ENCODE results near the gene RGS9. TPM values are rescaled to one million over a fixed set of nuclear protein-coding genes. Genes with fewer than 3 reads are reported as not detected.
"Not testable (repeated sequence)": the region's sequence is repeated elsewhere in the genome, so short reads cannot be mapped to it uniquely, and the experiment has no call there.

The RGS9 gene
- total RNA-seq, 1 experiment from 2014 or later: 1.8 TPM

- TF ChIP-seq CTCF (conservative IDR thresholded peaks at IDR 0.05; ENCODE audit: low read depth, low read length) (no peak), EZH2 (IDR thresholded peaks at IDR 0.05; ENCODE audit: borderline replicate concordance, low read depth, low read length, poor library complexity, severe bottlenecking) (no peak)
- CTCF ChIA-PET: no interaction called here
- POLR2A ChIA-PET (ENCODE audit: low non-redundant PET): no interaction called here
- Histone ChIP-seq H3K9me3 (ENCODE audit: low read depth, low read length, poor library complexity, severe bottlenecking) (no peaks in the 10 kb centered on the region), H3K36me3 (ENCODE audit: insufficient read depth, low read length, poor library complexity, severe bottlenecking) (no peaks in the 10 kb centered on the region), H3K27me3 (replicated peaks; ENCODE audit: insufficient read depth, low read depth, low read length, poor library complexity) (peaks cover 20% of the 10 kb centered on the region), H3K27ac (ENCODE audit: low read depth, low read length, poor library complexity, severe bottlenecking) (no peak overlapping the region), H3K4me3 (ENCODE audit: low read depth, low read length, poor library complexity, severe bottlenecking) (no peak overlapping the region), H3K4me1 (ENCODE audit: insufficient read depth, low read length, poor library complexity, severe bottlenecking) (no peaks in the 10 kb centered on the region)
- intact Hi-C loops (cut with micrococcal nuclease; ENCODE audit: unreplicated experiment): no loop called here
- DNase-seq (ENCODE audit: low spot score): no peak
- no TSS peak for BruUV-seq (replicated peaks)
These were observed 43.2 kb upstream of the RGS9 start for GRCh38 chr17:65093930-65094329.

GRCh38 chr17:65095465-65095864 is 41.7 kb upstream of the RGS9 start:
- DNase-seq (ENCODE audit: low spot score): no peak
- no peaks in the 10 kb centered on the region for H3K4me1 ChIP-seq (ENCODE audit: insufficient read depth, low read length, poor library complexity, severe bottlenecking)
- TF ChIP-seq EZH2 (IDR thresholded peaks at IDR 0.05; ENCODE audit: borderline replicate concordance, low read depth, low read length, poor library complexity, severe bottlenecking): no peak
- TF ChIP-seq CTCF (conservative IDR thresholded peaks at IDR 0.05; ENCODE audit: low read depth, low read length): no peak
- peaks cover 13% of the 10 kb centered on the region for H3K27me3 ChIP-seq (replicated peaks; ENCODE audit: insufficient read depth, low read depth, low read length, poor library complexity)
- intact Hi-C loops (cut with micrococcal nuclease; ENCODE audit: unreplicated experiment): no loop called here
- no peaks in the 10 kb centered on the region for H3K36me3 ChIP-seq (ENCODE audit: insufficient read depth, low read length, poor library complexity, severe bottlenecking)
- H3K9me3 ChIP-seq (ENCODE audit: low read depth, low read length, poor library complexity, severe bottlenecking): no peaks in the 10 kb centered on the region
- ChIA-PET CTCF (no interaction called here), POLR2A (ENCODE audit: low non-redundant PET) (no interaction called here)
- no TSS peak for BruUV-seq (replicated peaks)
- no peak overlapping the region for H3K27ac ChIP-seq (ENCODE audit: low read depth, low read length, poor library complexity, severe bottlenecking)
- no peak overlapping the region for H3K4me3 ChIP-seq (ENCODE audit: low read depth, low read length, poor library complexity, severe bottlenecking)

GRCh38 chr17:65096382-65096781 is 40.8 kb upstream of the RGS9 start:
- POLR2A ChIA-PET (ENCODE audit: low non-redundant PET); DNase-seq (ENCODE audit: low spot score); CTCF ChIA-PET; BruUV-seq (replicated peaks); H3K9me3 ChIP-seq (ENCODE audit: low read depth, low read length, poor library complexity, severe bottlenecking); H3K4me1 ChIP-seq (ENCODE audit: insufficient read depth, low read length, poor library complexity, severe bottlenecking); H3K4me3 ChIP-seq (ENCODE audit: low read depth, low read length, poor library complexity, severe bottlenecking); H3K27me3 ChIP-seq (replicated peaks; ENCODE audit: insufficient read depth, low read depth, low read length, poor library complexity); intact Hi-C loops (cut with micrococcal nuclease; ENCODE audit: unreplicated experiment); H3K36me3 ChIP-seq (ENCODE audit: insufficient read depth, low read length, poor library complexity, severe bottlenecking); H3K27ac ChIP-seq (ENCODE audit: low read depth, low read length, poor library complexity, severe bottlenecking): not testable (repeated sequence)

- Histone ChIP-seq H3K4me3 (ENCODE audit: low read depth, low read length, poor library complexity, severe bottlenecking) (no peak overlapping the region), H3K36me3 (ENCODE audit: insufficient read depth, low read length, poor library complexity, severe bottlenecking) (no peaks in the 10 kb centered on the region), H3K27ac (ENCODE audit: low read depth, low read length, poor library complexity, severe bottlenecking) (no peak overlapping the region), H3K4me1 (ENCODE audit: insufficient read depth, low read length, poor library complexity, severe bottlenecking) (no peaks in the 10 kb centered on the region), H3K27me3 (replicated peaks; ENCODE audit: insufficient read depth, low read depth, low read length, poor library complexity) (no peaks in the 10 kb centered on the region), H3K9me3 (ENCODE audit: low read depth, low read length, poor library complexity, severe bottlenecking) (no peaks in the 10 kb centered on the region)
- ChIA-PET POLR2A (ENCODE audit: low non-redundant PET) (no interaction called here), CTCF (interaction anchor here (0.7 kb wide), 1 partner anchor 23 kb away, joined by 7 read pairs; no protein-coding TSS in a partner anchor)
- DNase-seq (ENCODE audit: low spot score): no peak
- TF ChIP-seq CTCF (conservative IDR thresholded peaks at IDR 0.05; ENCODE audit: low read depth, low read length) (no peak), EZH2 (IDR thresholded peaks at IDR 0.05; ENCODE audit: borderline replicate concordance, low read depth, low read length, poor library complexity, severe bottlenecking) (no peak)
- intact Hi-C loops (cut with micrococcal nuclease; ENCODE audit: unreplicated experiment): no loop called here
- no TSS peak for BruUV-seq (replicated peaks)
These were observed 40.1 kb upstream of the RGS9 start for GRCh38 chr17:65097110-65097509.
